Transverse colon (tissue), 4 donors: Measurements from ENCODE around the gene ARGFX.

Source experiments
- CTCF ChIP-seq, 5 experiments: fragments of 200-600 bp in 3 of 5; fragments of 450-650 bp in 2 of 5; sonication (generic) in 3 of 5; IDR thresholded peaks; 1 replicate in 2 of 5; 2 replicates in 3 of 5; pipeline ENCODE4 v1.5.1; 2016 to 2017; ENCODE audit warnings: antibody characterized with exemption in 5 of 5, inconsistent platforms in 3 of 5, mild to moderate bottlenecking in 2 of 5, moderate library complexity in 1 of 5
- POLR2A ChIP-seq: fragments of 450-650 bp; IDR thresholded peaks from one replicate; pipeline ENCODE4 v1.6.1; 2016; ENCODE audit warnings: antibody characterized with exemption, mild to moderate bottlenecking, moderate library complexity
- POLR2AphosphoS5 ChIP-seq, 3 donors: sonication (generic); formaldehyde crosslinking; IDR thresholded peaks; one replicate each; pipeline ENCODE4 v1.6.1; 2016; ENCODE audit warnings: antibody characterized with exemption in 3 of 3

DNA sequence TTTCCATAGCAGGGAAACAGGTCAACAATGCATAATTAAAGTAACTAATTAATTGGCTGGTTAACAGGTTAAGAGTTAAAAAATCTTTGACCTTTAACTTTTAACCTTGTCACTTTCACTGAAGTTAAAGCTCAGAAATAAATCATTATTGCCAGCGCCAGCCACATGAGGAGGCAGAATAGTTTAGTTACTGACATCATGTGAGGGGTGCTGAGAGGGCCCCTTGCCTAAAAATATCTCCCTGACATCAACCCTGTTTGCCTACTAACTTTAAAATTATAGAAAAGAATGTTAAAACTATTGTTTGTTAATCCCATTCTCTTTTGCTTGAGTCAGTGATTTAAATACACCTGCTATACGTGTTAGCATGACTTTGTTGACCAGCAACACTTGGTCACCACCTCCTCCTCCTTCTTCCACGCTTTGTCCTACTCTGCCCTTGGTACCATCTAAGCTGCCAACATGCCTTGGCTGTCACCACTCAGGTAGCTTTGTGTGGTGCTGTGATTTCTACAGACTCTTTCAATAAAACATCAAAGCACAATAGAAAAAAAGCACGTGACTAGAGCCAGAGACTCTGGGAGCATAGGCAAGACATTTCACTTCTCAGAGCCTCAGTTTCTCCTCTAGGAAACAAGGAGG, 28.1 kb downstream of the ARGFX start:
- no peak for TF ChIP-seq POLR2AphosphoS5 (IDR thresholded peaks at IDR 0.05)
- TF ChIP-seq CTCF (IDR thresholded peaks at IDR 0.05), result no peak
- TF ChIP-seq POLR2A, result no peak
